ENCODE results near the gene ITGAE.
A peak's percentile ranks its signal among the peaks of the same experiment; 100 is the strongest.

The ITGAE gene

GRCh38 chr17:3723556-3724377 lies 77.2 kb downstream of the ITGAE start, which contains the start of gene HASPIN (continued):
- no peak for TF ChIP-seq ZIC2 (tag by site-specific recombination; IDR thresholded peaks at IDR 0.05)
- TF ChIP-seq KLF16 (tag by site-specific recombination; IDR thresholded peaks at IDR 0.05), result peak; percentile 81
- TF ChIP-seq ZBTB1 (tag by site-specific recombination; IDR thresholded peaks at IDR 0.05), result no peak
- peak; percentile 83; the same call in 1 of the 2 replicates for TF ChIP-seq KLF8 (tag by site-specific recombination; IDR thresholded peaks at IDR 0.05)
- no peak for TF ChIP-seq ZFP41 (tag by site-specific recombination; IDR thresholded peaks at IDR 0.05; ENCODE audit: borderline replicate concordance)
- peak; percentile 55; the same call in 1 of the 2 replicates for TF ChIP-seq ZNF610 (tag by site-specific recombination; IDR thresholded peaks at IDR 0.05; ENCODE audit: borderline replicate concordance)
- no peak for TF ChIP-seq ZNF830 (tag by site-specific recombination; IDR thresholded peaks at IDR 0.05; ENCODE audit: low read depth)
- TF ChIP-seq HOXA7 (CRISPR knock-in tag; IDR thresholded peaks at IDR 0.05; ENCODE audit: borderline replicate concordance), result no peak
- no peak for TF ChIP-seq ZNF549 (tag by site-specific recombination; IDR thresholded peaks at IDR 0.05)
- TF ChIP-seq BCL6B (tag by site-specific recombination; IDR thresholded peaks at IDR 0.05), result no peak
- peak; percentile 81; the same call in 1 of the 2 replicates for TF ChIP-seq KLF17 (tag by site-specific recombination; IDR thresholded peaks at IDR 0.05)
- TF ChIP-seq ZNF768 (tag by site-specific recombination; IDR thresholded peaks at IDR 0.05), result no peak
- peak; percentile 88 for TF ChIP-seq SP7 (tag by site-specific recombination; IDR thresholded peaks at IDR 0.05)
- peak; percentile 92 for TF ChIP-seq ZNF335 (tag by site-specific recombination; conservative IDR thresholded peaks at IDR 0.05)
- no peak for TF ChIP-seq ZNF18 (tag by site-specific recombination; IDR thresholded peaks at IDR 0.05)
- peak; percentile 74 for TF ChIP-seq ZBTB11 (tag by site-specific recombination; conservative IDR thresholded peaks at IDR 0.05; ENCODE audit: low read depth)
- peak; percentile 79 for TF ChIP-seq ZBTB20 (tag by site-specific recombination; IDR thresholded peaks at IDR 0.05)
- no peak for TF ChIP-seq ZNF354C (tag by site-specific recombination; IDR thresholded peaks at IDR 0.05; ENCODE audit: borderline replicate concordance, low read depth)
- TF ChIP-seq ZNF645 (tag by site-specific recombination; IDR thresholded peaks at IDR 0.05), result no peak
- TF ChIP-seq ZNF426 (tag by site-specific recombination; IDR thresholded peaks at IDR 0.05), result no peak
- TF ChIP-seq ZNF132 (tag by site-specific recombination; IDR thresholded peaks at IDR 0.05; ENCODE audit: borderline replicate concordance), result no peak
- TF ChIP-seq ZNF660 (tag by site-specific recombination; IDR thresholded peaks at IDR 0.05), result peak; percentile 28; the same call in 1 of the 2 replicates
- no peak; the same call in none of the 2 replicates for TF ChIP-seq ZNF843 (tag by site-specific recombination; IDR thresholded peaks at IDR 0.05)
- TF ChIP-seq ZNF626 (tag by site-specific recombination; IDR thresholded peaks at IDR 0.05), result no peak
- TF ChIP-seq ZFHX2 (tag by site-specific recombination; conservative IDR thresholded peaks at IDR 0.05), result 0 out of 2 replicates have a peak, but pooled peaks have one; percentile 18
- no peak for TF ChIP-seq ZNF350 (tag by site-specific recombination; IDR thresholded peaks at IDR 0.05)
- TF ChIP-seq ZNF157 (tag by site-specific recombination; IDR thresholded peaks at IDR 0.05), result no peak
- TF ChIP-seq ZNF266 (tag by site-specific recombination; IDR thresholded peaks at IDR 0.05; ENCODE audit: low read depth), result no peak
- TF ChIP-seq ZNF76 (tag by site-specific recombination; IDR thresholded peaks at IDR 0.05; ENCODE audit: borderline replicate concordance, low read depth), result no peak; the same call in 1 of the 2 replicates
- no peak for TF ChIP-seq ZNF239 (tag by site-specific recombination; IDR thresholded peaks at IDR 0.05)

All from HEK293 (cell line).